Skin of body (tissue), 2 donors: ENCODE measurements around the gene MALT1. TPM values are rescaled to one million over a fixed set of nuclear protein-coding genes. Genes with fewer than 3 reads are reported as not detected.
"Not testable (repeated sequence)": the region's sequence is repeated elsewhere in the genome, so short reads cannot be mapped to it uniquely, and the experiment has no call there.

Experiments
- DNase-seq: peaks from one replicate; lab custom pipeline; 2025; lab: John Stamatoyannopoulos, UW
- total RNA-seq: library from RNA; depleted of rRNA; stranded (reverse); fragments of >200 nt; gene quantifications from one replicate; pipeline ENCODE4 v1.2.3, GENCODE V29; 2014

MALT1 gene
- total RNA-seq, 1 donor from 2014 or later, result 26.1 TPM

GRCh38 chr18:58730618-58731017 lies 59.4 kb downstream of the MALT1 start:
- DNase-seq, result no peak

- DNase-seq, result no peak
Measured at GRCh38 chr18:58732471-58732870, 61.2 kb downstream of the MALT1 start.

DNA sequence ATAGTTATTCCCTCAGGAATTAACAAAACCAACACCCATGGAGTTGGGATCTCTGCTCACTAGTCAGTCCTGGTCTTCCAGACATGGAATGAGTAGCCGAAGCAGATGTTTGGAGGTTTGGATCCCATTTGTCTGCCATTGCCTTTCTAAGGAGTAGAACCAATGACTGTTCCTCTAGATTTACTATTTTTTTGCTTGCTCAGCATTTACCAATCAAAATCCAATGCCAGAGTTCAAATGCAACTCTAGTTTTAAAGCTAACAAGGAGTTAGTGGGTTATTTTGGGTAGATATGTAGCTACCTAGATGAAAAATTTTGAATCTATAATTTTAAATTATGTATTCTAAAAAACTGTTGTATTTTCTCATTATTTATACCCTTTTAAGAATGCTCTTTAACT lies 62.6 kb downstream of the MALT1 start:
- DNase-seq, result no peak

DNA sequence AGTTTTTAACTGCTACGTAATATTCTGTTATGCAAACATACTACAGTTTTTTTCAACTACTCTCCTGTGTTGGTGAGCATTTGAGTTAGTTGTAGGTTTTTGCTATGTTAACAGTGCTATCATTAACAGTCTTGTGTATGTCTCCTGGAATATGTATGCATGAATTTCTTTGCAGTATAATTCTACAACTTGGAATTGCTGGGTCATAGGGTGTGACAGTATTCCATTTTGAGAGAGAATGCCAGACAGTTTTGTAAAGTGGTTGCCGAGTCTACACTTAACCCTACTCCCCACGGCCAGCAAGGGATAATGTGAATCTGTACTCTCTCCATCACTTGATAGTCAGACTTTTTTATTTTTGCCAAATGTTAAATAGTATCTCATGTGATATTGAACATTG lies 67.1 kb downstream of the MALT1 start:
- DNase-seq, result no peak

DNA sequence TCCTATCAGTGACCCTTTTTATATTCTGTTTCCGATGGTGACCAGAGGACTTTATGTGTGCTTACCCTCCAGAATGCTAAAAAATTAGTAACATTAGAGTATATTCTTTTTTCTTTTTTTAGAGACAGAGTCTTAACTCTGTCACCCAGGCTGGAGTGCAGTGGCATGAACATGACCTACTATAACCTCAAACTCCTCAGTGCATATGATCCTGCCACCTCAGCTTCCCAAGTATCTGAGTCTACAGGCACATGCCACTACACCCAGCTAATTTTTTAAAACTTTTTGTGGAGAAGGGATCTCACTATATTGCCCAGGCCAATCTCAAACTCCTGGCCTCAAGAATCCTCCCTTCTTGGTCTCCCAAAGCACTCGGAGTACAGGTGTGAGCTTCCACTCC lies 74.6 kb downstream of the MALT1 start:
- DNase-seq, result no peak

- DNase-seq, result no peak
Measured at GRCh38 chr18:58748899-58749595, 77.8 kb downstream of the MALT1 start.

DNA sequence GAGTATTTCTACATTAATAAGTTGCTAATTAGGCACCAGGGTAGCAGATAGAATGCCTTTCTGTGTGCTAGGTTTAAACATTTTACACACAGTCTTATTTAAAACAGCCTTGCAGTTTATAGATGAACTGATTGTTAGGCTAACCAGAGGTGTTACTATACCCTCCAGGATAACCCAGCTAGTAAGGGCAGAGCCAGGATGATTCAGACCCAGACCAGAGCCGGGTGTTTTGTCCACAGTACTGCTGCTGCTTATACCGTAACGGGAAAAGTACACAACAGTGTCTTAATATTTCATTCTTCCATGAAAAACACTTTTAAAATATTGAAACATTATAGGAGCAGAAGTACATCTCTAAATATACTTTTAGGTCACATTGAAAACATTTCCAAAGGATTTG lies 82.7 kb downstream of the MALT1 start:
- no peak for DNase-seq

DNA sequence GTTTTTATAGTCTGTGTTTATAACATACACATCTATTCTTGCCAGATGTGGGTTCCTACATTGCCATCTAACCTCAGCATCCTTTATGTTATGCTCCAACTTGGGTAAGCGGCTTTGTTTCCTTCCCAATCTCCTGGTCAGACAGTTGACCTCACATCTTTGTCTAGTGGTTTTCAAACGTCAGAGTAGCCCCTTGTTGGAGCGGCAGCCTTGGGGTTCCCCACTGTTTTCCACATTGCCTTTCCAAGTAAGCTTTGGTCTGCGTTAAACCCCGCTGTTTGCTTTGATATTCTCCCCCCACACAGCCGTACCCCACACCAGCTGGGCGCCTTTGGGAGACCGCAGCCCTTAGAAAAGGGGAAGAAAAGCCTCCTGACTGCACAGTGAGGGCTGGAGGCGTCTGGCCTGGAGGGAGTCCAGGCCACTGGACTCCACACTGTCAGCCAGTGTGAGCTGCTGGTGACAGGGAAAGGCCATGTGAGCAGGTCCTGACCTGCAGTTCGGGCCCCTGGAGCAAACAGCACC lies 83.3 kb downstream of the MALT1 start:
- DNase-seq, result no peak

DNA sequence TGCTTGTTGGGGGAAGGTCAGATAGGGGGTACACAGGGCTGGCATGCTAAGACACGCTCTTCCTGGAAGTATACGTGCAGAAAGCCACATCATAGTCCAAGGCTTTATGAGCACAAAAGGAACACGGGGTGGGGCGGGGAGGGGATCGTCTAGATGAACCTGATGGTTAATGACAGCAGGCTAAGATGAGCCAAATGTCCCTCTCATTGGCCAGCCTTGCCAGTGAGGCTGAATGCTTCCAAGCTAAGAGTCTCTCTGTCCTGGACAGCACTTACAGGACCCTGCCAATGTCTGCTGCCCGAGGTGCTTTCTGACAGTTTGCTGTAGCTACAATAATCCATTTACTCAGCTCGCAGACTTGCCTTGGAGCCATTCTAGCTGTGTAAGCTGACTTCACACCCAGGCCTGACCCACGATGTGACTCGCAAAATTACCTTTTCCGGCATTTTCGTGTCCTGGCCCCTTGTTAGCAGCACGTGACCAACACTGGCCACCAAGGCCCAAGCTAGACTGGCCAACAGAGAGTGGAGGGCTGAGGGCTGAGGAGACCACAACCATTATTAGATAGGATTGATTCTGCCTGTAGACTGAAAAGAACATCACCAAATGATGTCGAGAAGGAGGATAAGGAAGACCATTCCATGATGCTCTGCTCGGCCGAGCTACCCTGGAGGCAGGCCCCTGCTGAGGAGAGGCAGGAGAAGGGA lies 84.2 kb downstream of the MALT1 start:
- DNase-seq, result no peak

- DNase-seq, result no peak
Measured at GRCh38 chr18:58756148-58756547, 84.9 kb downstream of the MALT1 start.

GRCh38 chr18:58756596-58757240 lies 85.5 kb downstream of the MALT1 start:
- no peak for DNase-seq

DNA sequence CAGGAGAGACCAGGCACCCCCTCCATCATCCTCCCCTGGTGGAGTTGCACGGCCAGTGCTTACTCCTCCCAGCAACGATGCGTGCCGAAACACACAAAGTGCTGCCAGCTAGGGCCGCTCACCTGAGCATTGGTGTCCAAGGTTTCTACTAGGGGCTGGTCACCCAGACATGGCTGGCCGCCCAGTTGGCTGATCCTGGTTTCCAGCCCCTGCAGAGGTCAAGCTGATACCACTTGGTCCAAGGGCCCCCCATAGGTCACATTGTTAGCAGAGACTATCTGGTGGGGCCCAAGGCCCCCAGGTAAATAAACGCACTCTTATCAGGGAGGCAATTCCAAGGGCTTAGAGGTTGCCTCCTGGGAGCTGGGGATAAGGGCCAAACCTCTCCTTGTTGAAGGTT lies 86.1 kb downstream of the MALT1 start:
- not testable (repeated sequence) for DNase-seq

GRCh38 chr18:58758046-58758445 lies 86.8 kb downstream of the MALT1 start:
- DNase-seq, result no peak

DNA sequence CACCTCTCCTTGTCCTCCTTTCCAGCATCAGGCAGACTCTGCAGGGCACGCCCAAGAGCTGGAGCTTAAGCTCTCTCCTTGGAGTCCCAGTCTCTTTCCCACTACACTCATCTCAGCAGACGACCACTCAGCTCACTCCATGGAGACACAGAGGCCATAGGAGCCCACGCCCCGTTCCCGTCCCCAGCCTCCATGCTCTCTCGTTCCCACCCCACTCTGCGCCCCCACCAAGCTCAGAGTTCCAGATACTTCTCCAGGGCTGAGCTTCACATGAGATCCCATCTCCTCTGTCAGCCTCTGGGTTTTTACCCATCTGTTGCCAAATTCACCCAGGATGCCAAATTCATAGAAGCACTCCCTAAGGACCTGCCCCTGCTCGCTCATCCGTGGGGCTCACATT lies 87.3 kb downstream of the MALT1 start:
- DNase-seq, result no peak

GRCh38 chr18:58761241-58761969 lies 90.1 kb downstream of the MALT1 start:
- DNase-seq, result no peak

- no peak for DNase-seq
Measured at GRCh38 chr18:58761970-58762780, 90.9 kb downstream of the MALT1 start.

DNA sequence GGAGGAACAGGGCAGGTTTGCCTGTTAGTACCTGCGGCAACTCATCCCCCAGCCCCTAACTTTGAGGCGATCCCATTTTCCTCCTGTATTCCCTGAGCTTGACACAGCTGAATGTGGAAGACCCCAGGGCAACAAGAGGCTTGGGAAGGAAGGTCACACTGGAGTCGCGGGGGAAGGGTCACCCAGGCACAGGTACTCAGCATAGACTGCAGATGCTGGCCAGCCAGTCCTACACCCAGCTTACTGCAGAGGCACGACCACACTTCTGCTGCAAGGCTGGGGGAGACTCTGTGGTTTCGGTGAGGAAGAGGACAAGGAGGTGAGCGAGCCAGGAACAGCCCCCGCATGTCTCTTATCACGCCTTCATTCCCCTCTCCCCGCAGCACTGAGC lies 91.5 kb downstream of the MALT1 start:
- no peak for DNase-seq

DNA sequence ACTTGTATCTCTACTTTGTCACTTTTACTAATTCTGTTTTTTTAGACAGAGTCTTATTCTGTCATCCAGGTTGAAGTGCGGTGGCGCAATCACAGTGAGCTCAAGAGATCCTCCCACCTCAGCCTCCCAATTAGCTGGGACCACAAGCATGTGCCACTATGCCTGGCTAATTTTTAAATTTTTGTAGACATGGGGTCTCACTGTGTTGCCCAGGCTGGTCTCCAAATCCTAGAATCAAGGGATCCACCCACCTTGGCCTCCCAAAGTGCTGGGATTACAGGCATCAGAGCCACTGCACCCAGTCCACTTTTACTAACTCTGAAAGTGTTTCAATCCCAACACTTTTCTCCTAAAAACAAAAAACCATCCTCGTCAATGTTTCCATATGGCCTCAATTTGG lies 94.9 kb downstream of the MALT1 start:
- no peak for DNase-seq

- no peak for DNase-seq
Measured at GRCh38 chr18:58766946-58767345, 95.7 kb downstream of the MALT1 start.

DNA sequence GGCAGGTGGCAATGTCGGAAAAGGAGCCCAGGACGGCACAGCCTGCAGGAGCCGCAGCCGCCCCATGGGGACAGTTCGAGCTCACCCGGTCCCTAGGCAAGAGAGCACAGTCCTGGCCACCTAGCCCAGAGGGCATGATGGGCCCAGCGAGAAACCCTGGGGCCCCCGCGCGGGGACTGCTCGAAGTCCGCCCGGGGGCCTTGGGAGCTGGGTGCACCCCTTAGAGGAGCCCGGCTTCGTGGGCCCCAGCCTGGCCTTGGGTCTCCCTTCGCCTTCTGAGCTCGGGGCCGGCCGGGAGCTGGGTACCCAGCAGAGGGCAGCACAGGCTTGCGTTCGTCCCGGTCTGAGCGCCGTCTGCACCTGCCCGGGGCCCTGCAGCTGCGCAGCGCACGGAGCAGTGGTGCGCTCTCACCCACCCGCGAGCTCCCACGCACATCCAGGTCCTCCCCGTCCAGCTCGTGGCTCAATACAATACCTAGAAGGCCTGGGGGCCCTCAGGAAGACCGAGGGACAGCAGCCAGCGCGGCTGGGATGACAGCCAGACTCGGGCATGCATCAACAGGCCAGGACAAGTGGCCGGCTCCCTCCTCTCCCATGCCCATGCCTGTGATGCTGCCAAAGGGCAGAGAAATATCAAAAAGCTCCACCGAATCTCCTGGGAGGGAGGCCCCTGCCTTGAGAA lies 97.2 kb downstream of the MALT1 start:
- no peak for DNase-seq
